DND-41 (cell line): ENCODE results near the gene SFXN1.
A peak's percentile ranks its signal among the peaks of the same experiment; 100 is the strongest.

ENCODE experiments used
- ATAC-seq: fragments of 200-7000 bp; cut with Tn5 transposase; 3 replicates; pipeline ENCODE4 v1.9.1; 2021; ENCODE audit warnings: low read depth; ENCODE audit not compliant: insufficient read depth
- DNase-seq: peaks from one replicate; pipeline ENCODE4 v3.0.0-alpha.2; 2020
- H2AFZ ChIP-seq: 2 replicates; pipeline ENCODE4 v1.6.0; 2012; ENCODE audit warnings: low read depth, low read length
- H3K27ac ChIP-seq: 2 replicates; pipeline ENCODE4 v1.5.1; 2012; ENCODE audit warnings: low read length, inconsistent platforms
- H3K27me3 ChIP-seq: fragments of 200-600 bp; sonication (generic); 2 replicates; pipeline ENCODE4 v1.6.0; 2012; ENCODE audit warnings: low read length, mild to moderate bottlenecking, inconsistent platforms; ENCODE audit not compliant: insufficient read depth, poor library complexity
- H3K36me3 ChIP-seq: 2 replicates; pipeline ENCODE4 v1.5.1; 2012; ENCODE audit warnings: low read length, inconsistent platforms; ENCODE audit not compliant: insufficient read depth
- H3K4me1 ChIP-seq: 2 replicates; pipeline ENCODE4 v1.5.1; 2012; ENCODE audit warnings: mild to moderate bottlenecking, low read length; ENCODE audit not compliant: insufficient read depth
- H3K4me2 ChIP-seq: 2 replicates; pipeline ENCODE4 v1.6.0; 2012; ENCODE audit warnings: mild to moderate bottlenecking, moderate library complexity, low read length, inconsistent platforms; ENCODE audit not compliant: insufficient read depth
- H3K4me3 ChIP-seq, 2 experiments: fragments of 200-600 bp in 1 of 2; shearing (Covaris generic) in 1 of 2; 2 replicates each; pipeline ENCODE4 v1.5.1; 2012 to 2016; ENCODE audit warnings: inconsistent platforms in 2 of 2, low read length in 2 of 2, mild to moderate bottlenecking in 2 of 2, low read depth in 1 of 2, moderate library complexity in 1 of 2
- H3K79me2 ChIP-seq: 2 replicates; pipeline ENCODE4 v1.6.0; 2012; ENCODE audit warnings: low read length, inconsistent platforms; ENCODE audit not compliant: insufficient read depth
- H3K9ac ChIP-seq: 2 replicates; pipeline ENCODE4 v1.6.0; 2012; ENCODE audit warnings: low read depth, mild to moderate bottlenecking, inconsistent platforms, low read length, moderate library complexity
- H3K9me3 ChIP-seq: 2 replicates; pipeline ENCODE4 v1.5.1; 2012; ENCODE audit warnings: low read length, moderate library complexity, mild to moderate bottlenecking, inconsistent platforms; ENCODE audit not compliant: insufficient read depth, severe bottlenecking
- H4K20me1 ChIP-seq: 2 replicates; pipeline ENCODE4 v1.6.0; 2012; ENCODE audit warnings: low read length; ENCODE audit not compliant: insufficient read depth
- CTCF ChIP-seq: IDR thresholded peaks from 2 replicates; pipeline ENCODE4 v1.5.1; 2012; ENCODE audit warnings: borderline replicate concordance, low read length, moderate library complexity, mild to moderate bottlenecking; ENCODE audit not compliant: poor library complexity, severe bottlenecking; ENCODE audit errors: extremely low read depth
- EZH2 ChIP-seq: IDR thresholded peaks from 3 replicates; pipeline ENCODE4 v1.6.1; 2012; ENCODE audit warnings: borderline replicate concordance, low read depth, mild to moderate bottlenecking, moderate library complexity, low read length, inconsistent platforms; ENCODE audit not compliant: severe bottlenecking

SFXN1 gene

GRCh38 chr5:175460126-175460525 lies 18.2 kb upstream of the SFXN1 start:
- no peak for DNase-seq
- Histone ChIP-seq H3K36me3 (no peaks in the 10 kb centered on the region), H3K27ac (no peak overlapping the region), H3K9me3 (no peaks in the 10 kb centered on the region), H3K4me2 (no peak overlapping the region), H3K9ac (no peak overlapping the region), H3K27me3 (no peaks in the 10 kb centered on the region), H3K4me3 (no peak overlapping the region), H3K79me2 (no peaks in the 10 kb centered on the region), H2AFZ (no peak overlapping the region), H3K4me1 (no peaks in the 10 kb centered on the region), H4K20me1 (no peaks in the 10 kb centered on the region)
- TF ChIP-seq EZH2 (no peak), CTCF (peak; percentile 54)
- no peak for ATAC-seq

- no peak overlapping the region for H3K9ac ChIP-seq
These were observed 17.8 kb upstream of the SFXN1 start for GRCh38 chr5:175460552-175460951.

DNA sequence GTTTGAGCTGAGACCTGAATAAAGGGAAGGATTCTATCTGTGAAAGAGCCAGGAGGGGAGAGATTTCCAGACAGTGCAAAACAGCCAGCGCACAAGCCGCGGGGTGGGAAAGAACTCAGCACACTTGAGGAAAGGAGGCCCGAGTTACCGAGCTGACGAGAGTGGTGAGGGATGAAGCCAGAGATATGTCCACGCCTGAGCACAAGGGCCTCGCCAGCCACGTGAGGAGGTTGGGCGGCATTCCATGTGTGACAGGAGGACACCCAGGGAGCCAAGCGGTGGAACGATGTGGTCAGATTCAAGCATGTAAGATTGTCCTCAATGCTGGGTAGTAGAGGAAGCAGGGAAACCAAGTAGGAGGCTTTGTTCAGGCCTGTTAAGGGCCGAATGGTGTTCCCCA lies 17.0 kb upstream of the SFXN1 start:
- H3K9me3 ChIP-seq = no peaks in the 10 kb centered on the region
- no peak overlapping the region for H3K27ac ChIP-seq
- no peaks in the 10 kb centered on the region for H3K4me1 ChIP-seq
- DNase-seq (no peak), ATAC-seq (no peak)
- no peak overlapping the region for H3K9ac ChIP-seq
- no peaks in the 10 kb centered on the region for H4K20me1 ChIP-seq
- H3K79me2 ChIP-seq = no peaks in the 10 kb centered on the region
- TF ChIP-seq EZH2 = no peak
- TF ChIP-seq CTCF = no peak
- H3K4me2 ChIP-seq = no peak overlapping the region
- no peaks in the 10 kb centered on the region for H3K27me3 ChIP-seq
- no peak overlapping the region for H3K4me3 ChIP-seq
- H2AFZ ChIP-seq = no peak overlapping the region
- H3K36me3 ChIP-seq = no peaks in the 10 kb centered on the region

More at GRCh38 chr5:175460552-175460951, 17.8 kb upstream of the SFXN1 start:
- Histone ChIP-seq H4K20me1 (no peaks in the 10 kb centered on the region), H3K9me3 (no peaks in the 10 kb centered on the region), H3K4me3 (no peak overlapping the region), H3K27ac (no peak overlapping the region), H3K79me2 (no peaks in the 10 kb centered on the region), H3K36me3 (no peaks in the 10 kb centered on the region), H2AFZ (no peak overlapping the region), H3K4me2 (no peak overlapping the region), H3K27me3 (no peaks in the 10 kb centered on the region), H3K4me1 (no peaks in the 10 kb centered on the region)
- TF ChIP-seq CTCF (no peak), EZH2 (no peak)
- ATAC-seq = no peak
- no peak for DNase-seq

- Histone ChIP-seq H3K4me2 (no peak overlapping the region), H2AFZ (no peak overlapping the region), H3K4me1 (no peaks in the 10 kb centered on the region), H3K9ac (no peak overlapping the region), H3K36me3 (no peaks in the 10 kb centered on the region), H3K27ac (no peak overlapping the region), H3K79me2 (no peaks in the 10 kb centered on the region), H3K27me3 (peaks cover 4% of the 10 kb centered on the region), H3K9me3 (no peaks in the 10 kb centered on the region), H4K20me1 (no peaks in the 10 kb centered on the region), H3K4me3 (no peak overlapping the region)
- no peak for TF ChIP-seq EZH2
- TF ChIP-seq CTCF = no peak
- no peak for ATAC-seq
- no peak for DNase-seq
These were observed 14.7 kb upstream of the SFXN1 start for GRCh38 chr5:175463641-175464040.
